ENCODE data around the gene BNC2. TPM values are rescaled to one million over a fixed set of nuclear protein-coding genes. Genes with fewer than 3 reads are reported as not detected.

Gene BNC2
- total and polyA plus RNA-seq, 8 donors, result 0.28 to 7.6 (median 0.99) TPM

GRCh38 chr9:16704116-16705110, 166.1 kb downstream of the BNC2 start:
- DNase-seq, result no peak
- peak; percentile 19 to 67 (median 53) for ATAC-seq
- H3K36me3 ChIP-seq, result no peaks in the 10 kb centered on the region
- H3K27ac ChIP-seq, result peak overlapping the region; percentile 51 to 70 (median 60)
- no peaks in the 10 kb centered on the region for H3K4me1 ChIP-seq
- FAIRE-seq, result no peak
- no peaks in the 10 kb centered on the region for H3K27me3 ChIP-seq
- H3K4me3 ChIP-seq, result no peak overlapping the region
- no peak for TF ChIP-seq CTCF (IDR thresholded peaks at IDR 0.05)
- H3K9me3 ChIP-seq, result no peaks in the 10 kb centered on the region
- intact Hi-C loops (cut with DNase I), result no loop called here
- 65 to 66% methylated on average over 12 of the region's 12 CpGs for WGBS, 2 donors

- TF ChIP-seq CTCF (IDR thresholded peaks at IDR 0.05), result no peak
- intact Hi-C loops (cut with DNase I), result no loop called here
- ATAC-seq (no peak), FAIRE-seq (no peak), DNase-seq (no peak)
- Histone ChIP-seq H3K4me1 (no peaks in the 10 kb centered on the region), H3K9me3 (no peaks in the 10 kb centered on the region), H3K36me3 (no peaks in the 10 kb centered on the region), H3K27ac (no peak overlapping the region), H3K4me3 (no peak overlapping the region), H3K27me3 (no peaks in the 10 kb centered on the region)
- 19 to 30% methylated on average over 2 of the region's 2 CpGs for WGBS, 2 donors
Observed at GRCh38 chr9:16701347-16701746, 169.1 kb downstream of the BNC2 start.

- FAIRE-seq (no peak), ATAC-seq (no peak), DNase-seq (no peak)
- no peak overlapping the region for H3K27ac ChIP-seq
- no peaks in the 10 kb centered on the region for H3K9me3 ChIP-seq
- no peaks in the 10 kb centered on the region for H3K4me1 ChIP-seq
- TF ChIP-seq CTCF (IDR thresholded peaks at IDR 0.05), result no peak
- WGBS, 2 donors, result 74 to 81% methylated on average over 3 of the region's 3 CpGs
- intact Hi-C loops (cut with DNase I), result no loop called here
- no peak overlapping the region for H3K4me3 ChIP-seq
- no peaks in the 10 kb centered on the region for H3K36me3 ChIP-seq
- no peaks in the 10 kb centered on the region for H3K27me3 ChIP-seq
Observed at GRCh38 chr9:16693616-16694015, 176.9 kb downstream of the BNC2 start.

GRCh38 chr9:16690628-16691027, 179.8 kb downstream of the BNC2 start:
- no peaks in the 10 kb centered on the region for H3K27me3 ChIP-seq
- WGBS, 2 donors, result 73 to 91% methylated on average over 2 of the region's 2 CpGs
- no peaks in the 10 kb centered on the region for H3K9me3 ChIP-seq
- no peak overlapping the region for H3K4me3 ChIP-seq
- no peaks in the 10 kb centered on the region for H3K4me1 ChIP-seq
- H3K27ac ChIP-seq, result no peak overlapping the region
- DNase-seq (no peak), ATAC-seq (no peak), FAIRE-seq (no peak)
- no peak for TF ChIP-seq CTCF (IDR thresholded peaks at IDR 0.05)
- intact Hi-C loops (cut with DNase I), result no loop called here
- no peaks in the 10 kb centered on the region for H3K36me3 ChIP-seq

- FAIRE-seq (no peak), DNase-seq (no peak), ATAC-seq (no peak)
- Histone ChIP-seq H3K4me3 (no peak overlapping the region), H3K27me3 (no peaks in the 10 kb centered on the region), H3K4me1 (no peaks in the 10 kb centered on the region), H3K27ac (no peak overlapping the region), H3K9me3 (no peaks in the 10 kb centered on the region), H3K36me3 (no peaks in the 10 kb centered on the region)
- intact Hi-C loops (cut with DNase I), result no loop called here
- 72 to 85% methylated on average over 2 of the region's 2 CpGs for WGBS, 2 donors
- TF ChIP-seq CTCF (IDR thresholded peaks at IDR 0.05), result no peak
Observed at GRCh38 chr9:16690205-16690604, 180.3 kb downstream of the BNC2 start.
